Muscle of back (tissue), 13 donors: ENCODE results near the gene SSBP4. TPM values are rescaled to one million over a fixed set of nuclear protein-coding genes. Genes with fewer than 3 reads are reported as not detected.
"Not testable (repeated sequence)": the region's sequence is repeated elsewhere in the genome, so short reads cannot be mapped to it uniquely, and the experiment has no call there.

Experiments
- DNase-seq, 3 donors: peaks; one replicate each; pipeline versions ENCODE4 v3.0.0 to v3.0.0-alpha.2; 2013
- long read RNA-seq, 9 donors: transcript quantifications; one replicate each; lab custom pipeline, GENCODE V29; 2026
- polyA plus RNA-seq, 10 donors: library from polyadenylated mRNA; unstranded; fragments of 120-200 nt; gene quantifications; one replicate each; pipeline ENCODE4 v1.2.1, GENCODE V29; 2013; ENCODE audit not compliant: insufficient read length in 10 of 10

Gene SSBP4
- 100 to 1,000 TPM in 3 of 10 donors, 10 to 100 TPM in 7; 65.2 to 124 (median 96.0) TPM for polyA plus RNA-seq
- long read RNA-seq, donor 1, transcript SSBP4-202 (17 exons, 1,721 nt), result major isoform, 9 of 28 reads
- long read RNA-seq, donor 1, partial matches to known transcripts, result 8 of 28 reads
- long read RNA-seq, donor 1, other reads (novel, unspliced or antisense), result 6 of 28 reads
- long read RNA-seq, donor 2, transcript SSBP4-202 (17 exons, 1,721 nt), result major isoform, 8 of 93 reads
- long read RNA-seq, donor 2, partial matches to known transcripts, result 61 of 93 reads
- long read RNA-seq, donor 2, other reads (novel, unspliced or antisense), result 20 of 93 reads
- long read RNA-seq, donor 3, result 0 reads
- long read RNA-seq, donor 4, transcript SSBP4-202 (17 exons, 1,721 nt), result major isoform, 6 of 13 reads
- long read RNA-seq, donor 4, partial matches to known transcripts, result 0 of 13 reads
- long read RNA-seq, donor 4, other reads (novel, unspliced or antisense), result 6 of 13 reads
- long read RNA-seq, donor 5, transcript SSBP4-202 (17 exons, 1,721 nt), result major isoform, 12 of 25 reads
- long read RNA-seq, donor 5, partial matches to known transcripts, result 5 of 25 reads
- long read RNA-seq, donor 5, other reads (novel, unspliced or antisense), result 0 of 25 reads
- long read RNA-seq, donor 6, transcript SSBP4-202 (17 exons, 1,721 nt), result major isoform, 7 of 8 reads
- long read RNA-seq, donor 6, partial matches to known transcripts, result 0 of 8 reads
- long read RNA-seq, donor 6, other reads (novel, unspliced or antisense), result 0 of 8 reads
- long read RNA-seq, donor 7, transcript SSBP4-202 (17 exons, 1,721 nt), result major isoform, 10 of 178 reads
- long read RNA-seq, donor 7, partial matches to known transcripts, result 115 of 178 reads
- long read RNA-seq, donor 7, other reads (novel, unspliced or antisense), result 52 of 178 reads
- long read RNA-seq, donor 8, transcript SSBP4-202 (17 exons, 1,721 nt), result major isoform, 7 of 20 reads
- long read RNA-seq, donor 8, partial matches to known transcripts, result 0 of 20 reads
- long read RNA-seq, donor 8, other reads (novel, unspliced or antisense), result 10 of 20 reads
- long read RNA-seq, donor 9, partial matches to known transcripts, result 0 of 2 reads
- long read RNA-seq, donor 9, other reads (novel, unspliced or antisense), result 0 of 2 reads

DNA sequence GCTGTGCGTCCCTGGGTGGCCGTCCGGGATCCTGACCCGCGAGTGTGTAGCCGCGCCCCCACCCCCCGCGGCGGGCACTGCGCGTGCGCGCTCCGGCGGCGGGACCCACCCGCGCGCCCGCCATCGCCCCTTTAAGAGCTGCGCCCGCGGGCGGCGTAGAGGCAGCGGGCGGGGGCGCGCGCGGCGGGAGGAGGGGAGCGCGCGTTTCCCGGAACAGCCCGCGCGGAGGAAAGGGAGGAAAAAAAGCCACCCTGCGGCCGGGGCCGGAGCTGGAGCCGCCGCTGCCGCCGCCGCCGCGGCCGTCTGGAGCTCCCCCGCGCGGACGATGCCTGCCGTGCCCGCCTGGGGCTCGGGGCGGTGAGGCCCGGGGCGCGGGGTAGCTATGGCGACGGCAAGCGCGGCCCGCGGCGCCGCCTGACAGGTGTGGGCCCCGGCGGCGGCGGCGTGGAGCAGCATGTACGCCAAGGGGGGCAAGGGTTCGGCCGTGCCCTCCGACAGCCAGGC, at the start of gene SSBP4:
Gene SSBP4 (plus strand): TSS at position 204 of the 504 bp plus-strand sequence. CDS start 251 bp downstream, at position 455.
- DNase-seq, result peak in 2 of 3 donors; percentile 85 to 87

- DNase-seq, result no peak
Measured at GRCh38 chr19:18373407-18373891, 45.7 kb upstream of the SSBP4 start.

- peak; percentile 86 to 92 (median 87) for DNase-seq
Measured at GRCh38 chr19:18373892-18374629, 45.1 kb upstream of the SSBP4 start.

- DNase-seq, result no peak
Measured at GRCh38 chr19:18377026-18377425, 42.2 kb upstream of the SSBP4 start.

- DNase-seq, result peak; percentile 73 to 94 (median 89)
Measured at GRCh38 chr19:18379803-18380747, 39.1 kb upstream of the SSBP4 start.

GRCh38 chr19:18380843-18381242, 38.4 kb upstream of the SSBP4 start:
- no peak for DNase-seq

DNA sequence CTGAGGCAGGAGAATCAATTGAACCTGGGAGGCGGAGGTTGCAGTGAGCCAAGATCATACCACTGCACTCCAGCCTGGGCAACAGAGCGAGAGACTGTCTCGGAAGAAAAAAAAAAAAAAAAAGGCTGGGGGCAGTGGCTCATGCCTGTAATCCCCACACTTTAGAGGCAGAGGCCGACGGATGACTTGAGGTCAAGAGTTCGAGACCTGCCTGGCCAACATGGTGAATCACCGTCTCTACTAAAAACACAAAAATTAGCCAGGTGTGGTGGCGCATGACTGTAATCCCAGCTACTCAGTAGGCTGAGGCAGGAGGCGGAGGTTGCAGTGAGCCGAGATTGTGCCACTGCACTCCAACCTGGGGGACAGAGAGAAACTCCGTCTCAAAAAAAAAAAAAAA, 35.6 kb upstream of the SSBP4 start:
- DNase-seq, result not testable (repeated sequence)

- DNase-seq, result no peak
Measured at GRCh38 chr19:18384775-18385174, 34.4 kb upstream of the SSBP4 start.

DNA sequence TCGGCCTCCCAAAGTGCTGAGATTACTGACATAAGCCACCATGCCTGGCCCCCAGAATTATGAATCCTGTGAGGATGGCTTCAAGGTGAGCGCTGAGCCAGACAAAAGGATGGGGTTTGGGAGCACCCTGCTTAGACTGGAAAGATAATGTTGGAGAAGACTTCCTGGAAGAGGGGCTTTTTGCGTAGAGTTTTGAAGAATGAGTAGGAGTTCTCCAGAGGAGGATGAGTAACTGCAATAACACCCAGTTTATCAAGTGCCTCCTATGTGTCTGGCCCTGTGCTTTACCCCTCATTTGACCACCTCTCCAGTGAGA, 33.9 kb upstream of the SSBP4 start:
- DNase-seq, result no peak

GRCh38 chr19:18385675-18386542, 33.3 kb upstream of the SSBP4 start, which contains the start of gene GDF15:
Gene GDF15 (plus strand): TSS chr19:18386158. CDS start chr19:18386190, 32 bp downstream.
- DNase-seq, result peak in 1 of 3 donors; percentile 64

DNA sequence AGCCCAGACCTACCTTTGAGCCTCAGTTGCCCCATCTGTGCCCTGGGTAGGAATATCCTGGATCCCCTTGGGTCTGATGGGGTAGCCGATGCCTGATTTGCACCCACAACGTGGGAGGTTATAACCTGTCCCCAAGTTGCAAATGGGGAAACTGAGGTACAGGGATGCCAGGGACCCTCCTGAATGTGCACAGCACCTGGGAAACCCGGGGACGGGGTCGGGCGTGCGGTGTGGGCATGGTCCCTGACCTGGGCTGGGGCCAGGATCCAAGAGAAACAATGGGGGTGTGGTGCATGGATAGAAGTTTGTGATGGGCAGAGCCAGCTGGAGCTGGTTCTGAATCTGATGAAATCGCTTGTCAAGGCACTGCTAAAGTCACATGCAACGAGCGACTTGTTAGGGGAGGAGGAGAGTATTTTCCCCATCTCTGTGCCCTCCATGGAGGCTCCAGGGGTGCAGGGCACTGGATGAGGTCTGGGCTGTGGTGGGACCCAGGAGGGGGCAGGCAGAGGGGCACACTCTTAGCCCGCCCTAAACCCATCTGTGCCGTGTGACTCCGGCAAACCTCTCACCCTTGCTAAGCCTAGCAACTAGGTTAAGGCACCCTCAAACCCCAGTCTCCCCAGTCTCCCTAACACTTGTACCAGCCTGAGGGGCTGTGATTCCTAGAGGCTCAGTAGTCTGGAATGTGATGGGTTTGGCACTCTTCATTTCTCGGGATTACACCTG, 32.5 kb upstream of the SSBP4 start:
- no peak for DNase-seq

DNA sequence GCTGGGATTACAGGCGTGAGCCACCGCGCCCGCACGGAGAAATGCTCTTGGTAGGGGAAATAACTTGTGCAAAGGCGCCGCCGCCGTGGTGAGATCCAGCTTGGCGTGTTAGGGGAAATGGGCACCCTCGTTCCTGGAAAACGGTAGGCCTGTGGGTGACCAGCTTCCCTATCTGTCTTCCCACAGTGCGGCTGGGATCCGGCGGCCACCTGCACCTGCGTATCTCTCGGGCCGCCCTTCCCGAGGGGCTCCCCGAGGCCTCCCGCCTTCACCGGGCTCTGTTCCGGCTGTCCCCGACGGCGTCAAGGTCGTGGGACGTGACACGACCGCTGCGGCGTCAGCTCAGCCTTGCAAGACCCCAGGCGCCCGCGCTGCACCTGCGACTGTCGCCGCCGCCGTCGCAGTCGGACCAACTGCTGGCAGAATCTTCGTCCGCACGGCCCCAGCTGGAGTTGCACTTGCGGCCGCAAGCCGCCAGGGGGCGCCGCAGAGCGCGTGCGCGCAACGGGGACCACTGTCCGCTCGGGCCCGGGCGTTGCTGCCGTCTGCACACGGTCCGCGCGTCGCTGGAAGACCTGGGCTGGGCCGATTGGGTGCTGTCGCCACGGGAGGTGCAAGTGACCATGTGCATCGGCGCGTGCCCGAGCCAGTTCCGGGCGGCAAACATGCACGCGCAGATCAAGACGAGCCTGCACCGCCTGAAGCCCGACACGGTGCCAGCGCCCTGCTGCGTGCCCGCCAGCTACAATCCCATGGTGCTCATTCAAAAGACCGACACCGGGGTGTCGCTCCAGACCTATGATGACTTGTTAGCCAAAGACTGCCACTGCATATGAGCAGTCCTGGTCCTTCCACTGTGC, 30.9 kb upstream of the SSBP4 start:
- peak; percentile 61 to 94 (median 91) for DNase-seq

GRCh38 chr19:18388960-18389725, 30.1 kb upstream of the SSBP4 start:
- DNase-seq, result no peak

GRCh38 chr19:18389726-18390064, 29.5 kb upstream of the SSBP4 start:
- DNase-seq, result no peak

DNA sequence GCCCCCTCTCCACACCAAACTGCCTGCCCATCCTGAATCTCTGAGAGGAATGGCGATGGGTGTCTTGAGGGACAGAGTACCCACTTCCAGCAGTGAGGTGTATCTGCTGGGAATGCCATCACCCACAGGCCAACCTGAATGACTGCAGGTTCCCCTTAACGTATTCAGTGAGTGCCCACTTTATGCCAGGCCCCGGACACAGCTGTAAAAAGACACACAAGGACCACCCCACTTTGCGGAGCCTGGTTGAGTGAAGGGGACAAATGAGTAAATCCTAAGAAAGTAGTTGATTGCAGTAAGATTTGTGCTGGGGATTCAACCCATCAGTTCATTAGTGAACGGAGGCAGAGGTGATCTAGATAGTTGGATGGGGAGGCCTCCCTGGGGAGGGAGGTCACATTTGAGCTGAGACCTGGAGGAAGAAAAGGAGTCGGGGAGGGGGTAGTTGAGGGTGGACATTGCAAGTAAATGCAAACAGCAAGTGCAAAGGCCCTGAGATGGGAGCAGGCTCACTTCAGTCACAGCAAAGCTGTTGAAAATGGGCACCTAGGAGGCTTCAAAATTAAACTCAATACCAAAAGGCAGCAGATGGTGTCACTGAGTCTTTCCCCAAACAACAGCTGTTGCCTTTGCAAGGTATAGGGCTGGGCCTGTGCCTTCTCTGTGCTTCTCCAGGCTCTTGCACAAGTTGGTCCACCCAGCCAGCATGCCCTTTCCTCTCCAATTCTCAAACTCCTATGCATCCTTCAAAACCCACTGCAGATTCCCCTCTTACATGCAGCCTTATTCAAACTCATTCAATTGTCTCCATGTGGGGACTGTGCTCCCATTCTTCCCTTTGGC, 28.9 kb upstream of the SSBP4 start:
- no peak for DNase-seq
